ENCODE results near the gene FBXL3. TPM values are rescaled to one million over a fixed set of nuclear protein-coding genes. Genes with fewer than 3 reads are reported as not detected.

The FBXL3 gene
- total RNA-seq, 1 donor from 2014 or later: 59.4 TPM

DNA sequence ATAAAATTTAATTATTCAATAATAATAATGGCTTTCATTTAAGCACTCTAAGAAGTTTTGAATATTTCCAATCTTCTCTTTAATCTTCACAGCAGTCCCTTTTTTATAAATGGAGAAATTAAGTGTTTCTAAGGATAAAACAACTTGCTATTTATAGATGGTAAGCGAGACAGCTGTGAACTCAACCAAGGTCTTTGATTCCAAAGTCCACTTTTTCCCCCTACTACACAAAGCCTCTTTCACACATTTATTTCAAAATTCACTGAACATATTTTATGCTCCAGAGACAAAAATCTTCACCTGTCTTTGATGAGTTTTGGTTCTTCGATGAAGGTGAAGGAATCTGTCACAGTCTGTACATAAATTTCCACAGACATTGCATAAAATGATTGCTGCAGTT, 34.4 kb upstream of the FBXL3 start:
- TF ChIP-seq CTCF (IDR thresholded peaks at IDR 0.05): no peak
- no peak for TF ChIP-seq POLR2AphosphoS5 (IDR thresholded peaks at IDR 0.05; ENCODE audit: insufficient read depth in 1 of 2, low read depth in 1 of 2)
- no peak for TF ChIP-seq POLR2A (IDR thresholded peaks at IDR 0.05)
- Histone ChIP-seq H3K4me1 (no peaks in the 10 kb centered on the region), H3K36me3 (peaks cover 0 to 47% of the 10 kb centered on the region in 2 donors), H3K27me3 (no peaks in the 10 kb centered on the region), H3K4me3 (no peak overlapping the region), H3K27ac (no peak overlapping the region), H3K9me3 (no peaks in the 10 kb centered on the region)
- DNase-seq (ENCODE audit: extremely low spot score in 2 of 2): no peak
- intact Hi-C loops (cut with DNase I): no loop called here

DNA sequence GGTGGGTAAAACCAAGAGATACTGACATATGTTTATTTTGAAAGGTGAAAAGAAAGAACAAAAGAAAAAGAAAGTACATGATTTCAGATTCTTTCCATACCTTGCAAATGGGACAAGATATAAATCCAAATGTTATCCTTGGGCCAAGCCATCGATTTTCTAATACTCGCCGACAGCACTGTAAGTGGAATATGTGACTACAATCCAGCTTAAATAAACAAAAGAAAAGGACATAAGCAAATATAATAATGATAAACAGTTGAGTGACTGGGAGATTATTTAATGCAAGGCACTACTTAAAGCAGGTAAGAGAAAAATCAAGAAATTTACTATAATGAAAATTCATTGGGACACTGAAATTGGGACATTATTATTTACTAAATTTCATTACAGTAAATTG, 29.9 kb upstream of the FBXL3 start:
- H3K27me3 ChIP-seq: no peaks in the 10 kb centered on the region
- H3K4me1 ChIP-seq: no peaks in the 10 kb centered on the region
- H3K4me3 ChIP-seq: no peak overlapping the region
- peaks cover 0 to 82% of the 10 kb centered on the region in 2 donors for H3K36me3 ChIP-seq
- H3K9me3 ChIP-seq: no peaks in the 10 kb centered on the region
- intact Hi-C loops (cut with DNase I): no loop called here
- DNase-seq (ENCODE audit: extremely low spot score in 2 of 2): no peak
- no peak for TF ChIP-seq POLR2A (IDR thresholded peaks at IDR 0.05)
- no peak for TF ChIP-seq CTCF (IDR thresholded peaks at IDR 0.05)
- no peak for TF ChIP-seq POLR2AphosphoS5 (IDR thresholded peaks at IDR 0.05; ENCODE audit: insufficient read depth in 1 of 2, low read depth in 1 of 2)
- H3K27ac ChIP-seq: no peak overlapping the region

DNA sequence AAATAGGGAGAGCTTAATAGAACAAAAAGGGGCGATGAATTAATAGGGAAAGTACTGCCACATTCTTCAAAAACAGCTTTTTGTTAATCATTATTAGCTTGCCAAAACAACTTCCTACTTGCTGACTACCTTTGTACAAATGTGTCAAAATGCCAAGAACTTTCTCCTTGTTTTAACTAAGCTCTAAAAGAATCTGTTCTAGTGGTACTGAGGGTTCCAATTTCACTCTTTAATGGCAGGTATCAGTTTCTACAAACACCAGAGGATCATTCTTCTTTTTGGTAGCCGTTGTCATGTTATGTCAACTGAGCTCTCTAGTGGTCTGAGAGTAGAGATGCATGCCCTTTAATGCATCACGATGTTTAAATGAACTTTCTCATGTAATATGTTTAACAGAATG, 29.4 kb upstream of the FBXL3 start:
- intact Hi-C loops (cut with DNase I): no loop called here
- no peaks in the 10 kb centered on the region for H3K27me3 ChIP-seq
- DNase-seq (ENCODE audit: extremely low spot score in 2 of 2): no peak
- TF ChIP-seq POLR2A (IDR thresholded peaks at IDR 0.05) (no peak), POLR2AphosphoS5 (IDR thresholded peaks at IDR 0.05; ENCODE audit: insufficient read depth in 1 of 2, low read depth in 1 of 2) (no peak), CTCF (IDR thresholded peaks at IDR 0.05) (no peak)
- no peaks in the 10 kb centered on the region for H3K4me1 ChIP-seq
- no peak overlapping the region for H3K27ac ChIP-seq
- H3K9me3 ChIP-seq: no peaks in the 10 kb centered on the region
- no peak overlapping the region for H3K4me3 ChIP-seq
- peaks cover 0 to 84% of the 10 kb centered on the region in 2 donors for H3K36me3 ChIP-seq

DNA sequence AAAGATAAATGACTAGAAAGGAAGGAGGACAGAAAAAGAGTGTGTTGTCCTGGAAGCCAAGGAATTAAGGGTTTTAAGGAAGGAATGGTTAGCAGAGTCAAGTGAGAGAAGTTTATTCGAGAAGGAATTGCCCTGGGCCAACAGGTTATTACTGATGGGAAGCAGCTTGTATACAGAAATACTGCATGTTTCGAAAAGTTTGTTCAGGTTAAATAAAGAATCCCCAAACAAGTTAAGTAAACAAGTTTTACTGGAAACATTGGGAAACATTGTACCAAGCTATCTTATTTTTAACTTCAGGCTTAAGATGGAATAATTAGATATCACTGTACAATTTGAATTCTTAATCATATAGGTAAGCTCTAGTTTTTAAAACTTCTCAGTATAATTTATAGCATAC, 28.2 kb upstream of the FBXL3 start:
- no peaks in the 10 kb centered on the region for H3K9me3 ChIP-seq
- H3K27me3 ChIP-seq: no peaks in the 10 kb centered on the region
- H3K36me3 ChIP-seq: peaks cover 0 to 86% of the 10 kb centered on the region in 2 donors
- H3K4me1 ChIP-seq: no peaks in the 10 kb centered on the region
- no peak overlapping the region for H3K27ac ChIP-seq
- intact Hi-C loops (cut with DNase I): no loop called here
- no peak for DNase-seq (ENCODE audit: extremely low spot score in 2 of 2)
- no peak for TF ChIP-seq POLR2A (IDR thresholded peaks at IDR 0.05)
- no peak for TF ChIP-seq POLR2AphosphoS5 (IDR thresholded peaks at IDR 0.05; ENCODE audit: insufficient read depth in 1 of 2, low read depth in 1 of 2)
- no peak for TF ChIP-seq CTCF (IDR thresholded peaks at IDR 0.05)
- no peak overlapping the region for H3K4me3 ChIP-seq

- H3K4me3 ChIP-seq: no peak overlapping the region
- no peaks in the 10 kb centered on the region for H3K27me3 ChIP-seq
- intact Hi-C loops (cut with DNase I): no loop called here
- peaks cover 0 to 84% of the 10 kb centered on the region in 2 donors for H3K36me3 ChIP-seq
- TF ChIP-seq POLR2A (IDR thresholded peaks at IDR 0.05) (no peak), CTCF (IDR thresholded peaks at IDR 0.05) (no peak), POLR2AphosphoS5 (IDR thresholded peaks at IDR 0.05; ENCODE audit: insufficient read depth in 1 of 2, low read depth in 1 of 2) (no peak)
- no peak overlapping the region for H3K27ac ChIP-seq
- no peaks in the 10 kb centered on the region for H3K9me3 ChIP-seq
- no peak for DNase-seq (ENCODE audit: extremely low spot score in 2 of 2)
- H3K4me1 ChIP-seq: no peaks in the 10 kb centered on the region
These were observed 26.2 kb upstream of the FBXL3 start for GRCh38 chr13:77053192-77053591.
